Measurements from ENCODE around the gene ADCY7.

DNA sequence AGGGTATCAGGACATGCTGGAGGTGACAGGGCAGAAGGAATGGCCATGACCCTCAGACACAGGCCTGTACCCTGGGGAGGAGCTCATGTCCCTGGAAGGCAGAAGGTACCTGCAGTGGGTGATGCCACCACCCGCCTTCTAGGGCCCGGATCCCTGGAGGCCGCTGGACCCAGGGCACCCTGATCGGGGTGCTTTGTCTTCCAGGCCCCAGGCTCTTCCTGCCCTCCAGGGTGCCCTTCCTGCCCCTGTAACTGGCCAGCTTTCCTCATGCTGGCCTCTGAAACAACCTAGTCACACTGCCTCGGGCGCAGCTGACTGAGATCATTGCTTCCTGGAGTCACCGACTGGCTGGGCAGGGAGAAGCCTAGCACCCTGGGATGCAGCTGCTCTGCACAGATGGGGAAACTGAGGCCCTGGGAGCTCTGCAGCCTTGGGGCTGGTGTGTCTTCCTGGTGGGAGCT is 5.8 kb downstream of the ADCY7 start:
- TF ChIP-seq, protein P1, sequence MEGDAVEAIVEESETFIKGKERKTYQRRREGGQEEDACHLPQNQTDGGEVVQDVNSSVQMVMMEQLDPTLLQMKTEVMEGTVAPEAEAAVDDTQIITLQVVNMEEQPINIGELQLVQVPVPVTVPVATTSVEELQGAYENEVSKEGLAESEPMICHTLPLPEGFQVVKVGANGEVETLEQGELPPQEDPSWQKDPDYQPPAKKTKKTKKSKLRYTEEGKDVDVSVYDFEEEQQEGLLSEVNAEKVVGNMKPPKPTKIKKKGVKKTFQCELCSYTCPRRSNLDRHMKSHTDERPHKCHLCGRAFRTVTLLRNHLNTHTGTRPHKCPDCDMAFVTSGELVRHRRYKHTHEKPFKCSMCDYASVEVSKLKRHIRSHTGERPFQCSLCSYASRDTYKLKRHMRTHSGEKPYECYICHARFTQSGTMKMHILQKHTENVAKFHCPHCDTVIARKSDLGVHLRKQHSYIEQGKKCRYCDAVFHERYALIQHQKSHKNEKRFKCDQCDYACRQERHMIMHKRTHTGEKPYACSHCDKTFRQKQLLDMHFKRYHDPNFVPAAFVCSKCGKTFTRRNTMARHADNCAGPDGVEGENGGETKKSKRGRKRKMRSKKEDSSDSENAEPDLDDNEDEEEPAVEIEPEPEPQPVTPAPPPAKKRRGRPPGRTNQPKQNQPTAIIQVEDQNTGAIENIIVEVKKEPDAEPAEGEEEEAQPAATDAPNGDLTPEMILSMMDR (IDR thresholded peaks at IDR 0.05), result no peak
- TF ChIP-seq EP300 (IDR thresholded peaks at IDR 0.05) (no peak), POLR2A (IDR thresholded peaks at IDR 0.05) (no peak)
